HG03457 (cell line): ENCODE results near the gene ZNF679.
"Not testable (repeated sequence)": the region's sequence is repeated elsewhere in the genome, so short reads cannot be mapped to it uniquely, and the experiment has no call there.

Experiments used
- ATAC-seq: cut with Tn5 transposase; IDR thresholded peaks from one replicate; pipeline ENCODE4 v1.9.1; 2021; ENCODE audit warnings: moderate number of reproducible peaks; ENCODE audit not compliant: unreplicated experiment

The ZNF679 gene

GRCh38 chr7:64308016-64308270 lies 79.7 kb downstream of the ZNF679 start:
- no peak for ATAC-seq

DNA sequence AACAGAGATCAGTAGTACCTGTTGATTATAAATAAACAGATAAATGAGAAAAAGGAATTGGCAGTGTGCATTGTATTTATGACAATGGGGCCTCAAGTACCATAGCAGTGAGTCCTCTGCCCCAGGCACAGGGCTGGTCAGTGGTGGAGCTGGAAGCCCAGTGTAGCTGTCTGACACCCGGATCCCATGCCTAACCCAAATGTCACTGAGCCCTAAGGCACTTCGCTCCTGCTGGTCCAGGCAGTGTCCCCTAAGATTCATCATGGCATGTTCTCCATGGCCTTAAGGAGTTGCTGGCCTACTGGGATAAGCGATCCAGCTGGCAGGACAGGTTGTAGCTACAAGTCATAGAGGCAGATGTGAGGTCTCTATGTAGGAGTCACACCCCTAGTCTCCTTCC lies 82.2 kb downstream of the ZNF679 start:
- ATAC-seq, result no peak

GRCh38 chr7:64312826-64313225 lies 84.6 kb downstream of the ZNF679 start:
- ATAC-seq, result no peak

DNA sequence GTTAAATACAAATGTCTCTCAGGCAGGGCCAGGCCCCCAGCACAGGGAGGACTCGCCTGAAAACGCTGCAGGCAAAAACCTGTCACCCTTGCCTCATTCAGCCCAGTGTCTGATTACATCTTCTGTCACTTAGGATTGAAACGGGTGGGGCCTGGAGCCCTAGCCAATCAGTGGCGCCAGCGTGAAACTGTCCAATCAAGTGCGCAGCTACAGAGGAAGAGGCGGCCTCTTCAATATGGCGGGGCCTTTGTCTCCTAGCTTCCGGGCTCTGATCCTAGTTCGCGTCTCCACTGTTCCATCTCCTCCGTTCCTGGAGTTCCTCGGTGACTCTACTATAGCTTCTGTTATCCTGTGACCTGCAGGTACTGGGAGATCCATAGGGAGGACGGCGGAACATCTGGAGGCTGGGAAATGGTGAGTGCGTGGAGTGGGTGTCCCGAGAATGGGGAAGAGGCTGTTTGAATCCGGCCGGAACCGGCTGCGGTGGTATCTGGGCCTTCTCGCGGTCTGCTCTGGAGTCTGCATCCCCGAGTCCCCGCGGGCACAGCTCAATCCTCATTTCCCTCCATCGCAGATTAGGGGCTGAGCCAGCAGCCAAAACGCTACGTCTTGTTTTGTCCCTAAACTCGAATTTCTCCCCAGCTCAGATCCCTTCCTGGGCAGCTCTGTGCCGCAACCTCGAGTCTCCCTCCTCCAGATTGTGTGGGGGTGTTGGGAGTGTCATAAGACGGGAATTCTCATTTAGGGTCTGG lies 85.6 kb downstream of the ZNF679 start, which contains the start of gene ZNF736:
Gene ZNF736 (plus strand): TSS at position 222 of the 752 bp plus-strand sequence. CDS start 190 bp downstream, at position 412.
- peak; percentile 100 for ATAC-seq

DNA sequence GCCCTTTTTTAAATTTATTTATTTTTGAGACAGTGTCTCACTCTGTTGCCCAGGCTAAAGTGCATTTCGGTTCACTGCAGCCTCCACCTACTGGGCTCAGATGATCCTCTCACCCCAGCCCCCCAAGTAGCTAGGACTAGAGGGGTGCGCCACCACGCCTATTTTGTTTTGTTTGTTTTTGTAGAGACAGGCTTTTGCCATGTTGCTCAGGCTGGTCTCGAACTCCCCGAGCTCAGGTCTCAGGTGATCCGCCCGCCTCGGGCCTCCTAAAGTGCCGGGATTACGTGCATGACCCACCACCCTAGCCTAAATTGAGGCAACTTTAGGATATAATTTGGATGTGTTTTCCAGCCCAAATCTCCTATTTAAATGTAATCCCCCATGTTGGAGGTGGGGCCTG lies 86.3 kb downstream of the ZNF679 start:
- no peak for ATAC-seq

GRCh38 chr7:64316031-64316742 lies 87.9 kb downstream of the ZNF679 start:
- ATAC-seq, result not testable (repeated sequence)
